Glomerular endothelial cell (primary cell): ENCODE results near the gene DHRSX. TPM values are rescaled to one million over a fixed set of nuclear protein-coding genes. Genes with fewer than 3 reads are reported as not detected.
"Not testable (repeated sequence)": the region's sequence is repeated elsewhere in the genome, so short reads cannot be mapped to it uniquely, and the experiment has no call there.

Source experiments
- DNase-seq: peaks from one replicate; pipeline ENCODE4 v3.0.0-alpha.2; 2011; ENCODE audit warnings: low read depth, low spot score; ENCODE audit errors: extremely low read depth
- total RNA-seq: library from RNA; depleted of rRNA; stranded (reverse); fragments of >200 nt; gene quantifications from 2 replicates; pipeline ENCODE4 v1.2.3, GENCODE V29; 2015

The DHRSX gene
- total RNA-seq, 1 donor from 2014 or later: 22.5 TPM

GRCh38 chrX:2479420-2479780 is 21.4 kb downstream of the DHRSX start:
- no peak for DNase-seq

GRCh38 chrX:2478546-2479419 is 22.0 kb downstream of the DHRSX start:
- no peak for DNase-seq

- not testable (repeated sequence) for DNase-seq
These were observed 23.5 kb downstream of the DHRSX start for GRCh38 chrX:2477313-2477712.

GRCh38 chrX:2474963-2475726 is 25.6 kb downstream of the DHRSX start:
- no peak for DNase-seq

- no peak for DNase-seq
These were observed 26.4 kb downstream of the DHRSX start for GRCh38 chrX:2474280-2474962.

GRCh38 chrX:2473064-2473463 is 27.7 kb downstream of the DHRSX start:
- DNase-seq: not testable (repeated sequence)

- DNase-seq: no peak
These were observed 29.1 kb downstream of the DHRSX start for GRCh38 chrX:2471641-2472040.

- DNase-seq: not testable (repeated sequence)
These were observed 29.6 kb downstream of the DHRSX start for GRCh38 chrX:2471126-2471525.

- DNase-seq: not testable (repeated sequence)
These were observed 30.9 kb downstream of the DHRSX start for GRCh38 chrX:2469852-2470251.

- no peak for DNase-seq
These were observed 31.5 kb downstream of the DHRSX start for GRCh38 chrX:2469196-2469685.

- no peak for DNase-seq
These were observed 32.2 kb downstream of the DHRSX start for GRCh38 chrX:2468261-2469195.

- DNase-seq: no peak
These were observed 33.7 kb downstream of the DHRSX start for GRCh38 chrX:2466876-2467656.

- no peak for DNase-seq
These were observed 36.1 kb downstream of the DHRSX start for GRCh38 chrX:2464677-2465166.

GRCh38 chrX:2463973-2464676 is 36.7 kb downstream of the DHRSX start:
- DNase-seq: no peak

- not testable (repeated sequence) for DNase-seq
These were observed 37.3 kb downstream of the DHRSX start for GRCh38 chrX:2463481-2463880.

GRCh38 chrX:2462780-2463179 is 38.0 kb downstream of the DHRSX start:
- no peak for DNase-seq

- no peak for DNase-seq
These were observed 38.7 kb downstream of the DHRSX start for GRCh38 chrX:2462074-2462473.

- no peak for DNase-seq
These were observed 39.1 kb downstream of the DHRSX start for GRCh38 chrX:2461711-2462016.
